ENCODE data around the gene TOB2.
"Not testable (repeated sequence)": the region's sequence is repeated elsewhere in the genome, so short reads cannot be mapped to it uniquely, and the experiment has no call there.

TOB2 gene

DNA sequence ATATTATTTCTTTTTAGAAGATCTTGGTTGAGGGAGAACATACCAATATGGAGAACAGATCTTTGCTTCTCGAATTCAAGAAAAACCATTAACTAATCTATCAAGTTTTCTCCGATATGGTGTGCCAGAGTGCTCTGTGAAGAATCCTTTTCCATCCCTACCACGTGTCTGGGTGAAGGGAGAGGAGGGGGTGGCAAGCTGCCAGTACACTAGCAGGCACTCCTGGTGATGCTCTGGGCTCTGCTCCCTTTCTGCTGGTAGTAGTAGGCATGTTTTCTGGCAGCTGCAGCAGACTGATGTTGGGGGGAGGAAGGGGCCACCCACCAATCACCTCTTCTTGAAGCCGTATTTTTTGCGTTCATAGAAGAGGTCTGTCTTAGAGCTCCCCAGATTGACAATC is 13.5 kb upstream of the TOB2 start:
- not testable (repeated sequence) for H2AFZ ChIP-seq (ENCODE audit: low read depth, low read length); H3K4ac ChIP-seq (ENCODE audit: low read depth in 1 of 2, low read length in 2 of 2); H3K18ac ChIP-seq (ENCODE audit: low read depth in 1 of 2, low read length in 2 of 2); H3K4me3 ChIP-seq (ENCODE audit: insufficient read depth in 1 of 2, low read depth in 1 of 2, low read length in 2 of 2); H4K91ac ChIP-seq (ENCODE audit: low read length); H2AK5ac ChIP-seq (ENCODE audit: low read length, severe bottlenecking); H3K23ac ChIP-seq (ENCODE audit: low read length in 2 of 2); H3K27me3 ChIP-seq (ENCODE audit: control insufficient read depth in 1 of 2, insufficient read depth in 1 of 2, low read length in 2 of 2); H3K27ac ChIP-seq (ENCODE audit: low read length, poor library complexity, severe bottlenecking); H3K4me1 ChIP-seq (ENCODE audit: control insufficient read depth, insufficient read depth, low read depth, low read length); H3K4me2 ChIP-seq (ENCODE audit: low read length, poor library complexity, severe bottlenecking); H4K8ac ChIP-seq (ENCODE audit: low read length); H2BK5ac ChIP-seq (ENCODE audit: low read depth, low read length, poor library complexity, severe bottlenecking); H3K9me3 ChIP-seq (ENCODE audit: control insufficient read depth, low read length); H3K9ac ChIP-seq (ENCODE audit: low read length); DNase-seq; H2BK15ac ChIP-seq (ENCODE audit: low read depth, poor library complexity, severe bottlenecking); H2BK12ac ChIP-seq (ENCODE audit: low read length in 2 of 2); H3K14ac ChIP-seq (ENCODE audit: low read length in 2 of 2); H2BK120ac ChIP-seq (ENCODE audit: low read depth, low read length)
- Histone ChIP-seq H3K36me3 (ENCODE audit: control insufficient read depth in 1 of 2, insufficient read depth in 2 of 2, low read depth in 1 of 2, low read length in 2 of 2) (peaks cover 40 to 70% of the 10 kb centered on the region in 2 experiments), H3K79me1 (replicated peaks; ENCODE audit: low read length, poor library complexity, severe bottlenecking) (peaks cover 18% of the 10 kb centered on the region)
- WGBS = 100% methylated on average over 3 of the region's 5 CpGs

DNA sequence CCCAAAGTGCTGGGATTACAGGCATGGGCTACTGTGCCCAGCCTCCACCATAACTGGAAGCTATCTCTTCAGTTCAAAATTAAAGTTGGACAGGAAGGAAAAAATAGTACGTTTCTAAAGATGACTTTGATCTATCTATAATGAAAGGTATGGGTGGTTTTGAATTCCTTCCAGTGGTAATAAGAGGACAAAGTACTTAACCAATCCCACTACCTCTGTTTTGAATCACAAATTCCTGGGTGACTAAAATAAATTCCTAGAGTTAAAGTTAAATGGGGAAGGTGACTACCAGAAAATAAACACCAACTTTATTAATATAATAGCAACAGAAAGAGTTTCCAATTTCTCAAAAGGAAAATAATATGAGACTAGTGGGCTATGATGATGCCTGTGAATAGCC is 12.8 kb upstream of the TOB2 start:
- H3K4ac ChIP-seq (ENCODE audit: low read depth in 1 of 2, low read length in 2 of 2) = no peak overlapping the region
- H3K79me1 ChIP-seq (replicated peaks; ENCODE audit: low read length, poor library complexity, severe bottlenecking) = peaks cover 18% of the 10 kb centered on the region
- H3K18ac ChIP-seq (ENCODE audit: low read depth in 1 of 2, low read length in 2 of 2) = no peak overlapping the region
- H3K9ac ChIP-seq (ENCODE audit: low read length) = no peak overlapping the region
- H3K36me3 ChIP-seq (ENCODE audit: control insufficient read depth in 1 of 2, insufficient read depth in 2 of 2, low read depth in 1 of 2, low read length in 2 of 2) = peaks cover 39 to 63% of the 10 kb centered on the region in 2 experiments
- H3K27ac ChIP-seq (ENCODE audit: low read length, poor library complexity, severe bottlenecking) = no peak overlapping the region
- no peak overlapping the region for H2AK5ac ChIP-seq (ENCODE audit: low read length, severe bottlenecking)
- no peak overlapping the region for H3K14ac ChIP-seq (ENCODE audit: low read length in 2 of 2)
- H3K23ac ChIP-seq (ENCODE audit: low read length in 2 of 2) = no peak overlapping the region
- H4K8ac ChIP-seq (ENCODE audit: low read length) = no peak overlapping the region
- no peak overlapping the region for H2BK15ac ChIP-seq (ENCODE audit: low read depth, poor library complexity, severe bottlenecking)
- no peak overlapping the region for H2AFZ ChIP-seq (ENCODE audit: low read depth, low read length)
- no peak overlapping the region for H3K4me3 ChIP-seq (ENCODE audit: insufficient read depth in 1 of 2, low read depth in 1 of 2, low read length in 2 of 2)
- WGBS = no CpG with 5 or more reads among the region's 1 CpG
- no peak overlapping the region for H2BK12ac ChIP-seq (ENCODE audit: low read length in 2 of 2)
- no peak overlapping the region for H3K4me2 ChIP-seq (ENCODE audit: low read length, poor library complexity, severe bottlenecking)
- DNase-seq = no peak
- H3K9me3 ChIP-seq (ENCODE audit: control insufficient read depth, low read length) = no peaks in the 10 kb centered on the region
- no peaks in the 10 kb centered on the region for H3K4me1 ChIP-seq (ENCODE audit: control insufficient read depth, insufficient read depth, low read depth, low read length)
- no peak overlapping the region for H2BK120ac ChIP-seq (ENCODE audit: low read depth, low read length)
- H3K27me3 ChIP-seq (ENCODE audit: control insufficient read depth in 1 of 2, insufficient read depth in 1 of 2, low read length in 2 of 2) = no peaks in the 10 kb centered on the region
- no peak overlapping the region for H4K91ac ChIP-seq (ENCODE audit: low read length)
- H2BK5ac ChIP-seq (ENCODE audit: low read depth, low read length, poor library complexity, severe bottlenecking) = no peak overlapping the region

DNA sequence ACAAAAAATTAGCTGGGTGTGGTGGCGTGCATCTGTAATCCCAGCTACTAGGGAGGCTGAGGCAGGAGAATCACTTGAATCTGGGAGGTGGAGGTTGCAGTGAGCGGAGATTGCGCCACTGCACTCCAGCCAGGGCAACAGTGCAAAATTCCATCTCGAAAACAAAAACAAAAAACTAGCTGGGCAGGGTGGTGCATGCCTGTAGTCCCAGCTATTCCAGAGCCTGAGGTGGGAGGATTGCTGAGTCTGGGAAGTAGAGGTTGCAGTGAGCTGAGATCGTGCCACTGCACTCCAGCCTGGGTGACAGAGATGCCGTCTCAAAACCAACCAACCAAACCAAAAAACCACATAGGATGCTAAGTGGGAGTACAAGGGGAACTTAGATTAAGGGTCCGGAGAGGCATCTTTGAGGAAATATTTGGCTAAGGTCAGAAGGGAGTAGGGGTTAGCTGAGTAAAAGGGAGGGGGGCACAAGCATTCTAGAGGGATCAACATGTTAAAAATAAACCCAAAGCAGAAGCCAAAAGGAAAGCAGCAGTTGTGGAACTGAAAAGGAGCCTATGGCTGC is 11.6 kb upstream of the TOB2 start:
- 97% methylated on average over 5 of the region's 7 CpGs for WGBS
- H3K27ac ChIP-seq (ENCODE audit: low read length, poor library complexity, severe bottlenecking) = no peak overlapping the region
- no peak overlapping the region for H2BK12ac ChIP-seq (ENCODE audit: low read length in 2 of 2)
- H2AFZ ChIP-seq (ENCODE audit: low read depth, low read length) = no peak overlapping the region
- no peak overlapping the region for H2BK5ac ChIP-seq (ENCODE audit: low read depth, low read length, poor library complexity, severe bottlenecking)
- no peak overlapping the region for H2BK120ac ChIP-seq (ENCODE audit: low read depth, low read length)
- no peak for DNase-seq
- H3K14ac ChIP-seq (ENCODE audit: low read length in 2 of 2) = no peak overlapping the region
- H3K4me3 ChIP-seq (ENCODE audit: insufficient read depth in 1 of 2, low read depth in 1 of 2, low read length in 2 of 2) = no peak overlapping the region
- no peak overlapping the region for H4K8ac ChIP-seq (ENCODE audit: low read length)
- H3K4me2 ChIP-seq (ENCODE audit: low read length, poor library complexity, severe bottlenecking) = no peak overlapping the region
- no peak overlapping the region for H3K9ac ChIP-seq (ENCODE audit: low read length)
- H2AK5ac ChIP-seq (ENCODE audit: low read length, severe bottlenecking) = no peak overlapping the region
- no peaks in the 10 kb centered on the region for H3K27me3 ChIP-seq (ENCODE audit: control insufficient read depth in 1 of 2, insufficient read depth in 1 of 2, low read length in 2 of 2)
- no peaks in the 10 kb centered on the region for H3K9me3 ChIP-seq (ENCODE audit: control insufficient read depth, low read length)
- H3K23ac ChIP-seq (ENCODE audit: low read length in 2 of 2) = no peak overlapping the region
- no peak overlapping the region for H4K91ac ChIP-seq (ENCODE audit: low read length)
- peaks cover 16% of the 10 kb centered on the region for H3K79me1 ChIP-seq (replicated peaks; ENCODE audit: low read length, poor library complexity, severe bottlenecking)
- no peak overlapping the region for H2BK15ac ChIP-seq (ENCODE audit: low read depth, poor library complexity, severe bottlenecking)
- H3K18ac ChIP-seq (ENCODE audit: low read depth in 1 of 2, low read length in 2 of 2) = no peak overlapping the region
- H3K4me1 ChIP-seq (ENCODE audit: control insufficient read depth, insufficient read depth, low read depth, low read length) = peaks cover 3% of the 10 kb centered on the region
- H3K36me3 ChIP-seq (ENCODE audit: control insufficient read depth in 1 of 2, insufficient read depth in 2 of 2, low read depth in 1 of 2, low read length in 2 of 2) = peaks cover 34 to 53% of the 10 kb centered on the region in 2 experiments
- H3K4ac ChIP-seq (ENCODE audit: low read depth in 1 of 2, low read length in 2 of 2) = no peak overlapping the region

DNA sequence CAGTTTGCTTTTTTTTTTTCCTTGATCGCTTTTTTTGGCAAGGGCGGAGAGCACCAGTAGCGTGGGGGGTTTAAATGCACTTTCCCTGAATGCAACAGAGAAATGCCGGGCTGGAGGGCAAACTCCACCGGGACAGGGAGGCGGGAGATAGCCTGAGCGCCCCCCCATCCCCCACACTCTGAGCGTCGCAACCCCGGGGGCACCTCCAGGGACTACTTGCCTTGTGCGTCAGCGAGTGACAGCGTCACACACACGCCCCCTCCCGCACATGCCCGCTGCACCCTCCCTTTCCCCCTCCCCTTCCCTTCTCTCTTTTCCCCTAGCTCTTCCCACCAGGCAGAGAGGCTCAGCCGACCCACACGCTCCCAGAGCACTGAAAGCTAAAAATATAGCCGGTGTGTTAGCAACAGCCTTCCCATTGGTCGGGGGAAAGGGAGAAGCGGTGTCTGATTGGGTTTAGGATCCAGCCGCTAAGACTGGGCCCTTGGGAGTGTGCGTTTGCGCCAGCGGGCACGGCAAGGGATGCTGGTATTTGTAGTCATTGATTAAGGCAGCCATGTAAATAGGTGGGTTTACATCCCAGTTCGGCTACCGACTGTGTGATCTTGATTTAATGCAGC is 1.7 kb upstream of the TOB2 start:
- Histone ChIP-seq H2AFZ (ENCODE audit: low read depth, low read length) (no peak overlapping the region), H2BK5ac (ENCODE audit: low read depth, low read length, poor library complexity, severe bottlenecking) (peak overlapping the region; percentile 57), H2BK15ac (ENCODE audit: low read depth, poor library complexity, severe bottlenecking) (peak overlapping the region; percentile 98), H2BK12ac (ENCODE audit: low read length in 2 of 2) (peak overlapping the region in 1 of 2 experiments; percentile 82), H3K4me2 (ENCODE audit: low read length, poor library complexity, severe bottlenecking) (peak overlapping the region; percentile 87), H3K14ac (ENCODE audit: low read length in 2 of 2) (peak overlapping the region; percentile 88 to 89), H3K27me3 (ENCODE audit: control insufficient read depth in 1 of 2, insufficient read depth in 1 of 2, low read length in 2 of 2) (no peaks in the 10 kb centered on the region), H3K23ac (ENCODE audit: low read length in 2 of 2) (peak overlapping the region in 1 of 2 experiments; percentile 51), H3K9me3 (ENCODE audit: control insufficient read depth, low read length) (no peaks in the 10 kb centered on the region), H4K91ac (ENCODE audit: low read length) (peak overlapping the region; percentile 79), H3K4me3 (ENCODE audit: insufficient read depth in 1 of 2, low read depth in 1 of 2, low read length in 2 of 2) (peak overlapping the region; percentile 93 to 99), H3K4me1 (ENCODE audit: control insufficient read depth, insufficient read depth, low read depth, low read length) (peaks cover 3% of the 10 kb centered on the region), H2AK5ac (ENCODE audit: low read length, severe bottlenecking) (no peak overlapping the region), H2BK120ac (ENCODE audit: low read depth, low read length) (peak overlapping the region; percentile 97), H3K79me1 (replicated peaks; ENCODE audit: low read length, poor library complexity, severe bottlenecking) (no peaks in the 10 kb centered on the region), H3K4ac (ENCODE audit: low read depth in 1 of 2, low read length in 2 of 2) (peak overlapping the region; percentile 61 to 95), H3K36me3 (ENCODE audit: control insufficient read depth in 1 of 2, insufficient read depth in 2 of 2, low read depth in 1 of 2, low read length in 2 of 2) (peaks cover 3 to 5% of the 10 kb centered on the region in 2 experiments), H3K18ac (ENCODE audit: low read depth in 1 of 2, low read length in 2 of 2) (peak overlapping the region; percentile 78 to 98), H3K9ac (ENCODE audit: low read length) (peak overlapping the region; percentile 99), H3K27ac (ENCODE audit: low read length, poor library complexity, severe bottlenecking) (peak overlapping the region; percentile 94), H4K8ac (ENCODE audit: low read length) (peak overlapping the region; percentile 97)
- WGBS = 2% methylated on average over 26 of the region's 28 CpGs
- DNase-seq = peak; percentile 100
